Astrocyte of the cerebellum (primary cell): ENCODE results near the gene NTNG2.

ENCODE experiments used
- DNase-seq: peaks from one replicate; pipeline ENCODE4 v3.0.0-alpha.2; 2011; ENCODE audit warnings: low read depth
- H3K4me3 ChIP-seq: 2 replicates; pipeline ENCODE4 v1.5.1; 2011; ENCODE audit warnings: mild to moderate bottlenecking, low read depth, low read length, moderate library complexity
- in situ Hi-C: cut with HindIII; loops from 2 replicates; pipeline ENCODE4 v1.10.0; 2017; ENCODE audit warnings: low sequenced_read_pairs
- TF ChIP-seq, protein P1 (sequence below): IDR thresholded peaks from 2 replicates; pipeline ENCODE4 v1.5.1; 2012; ENCODE audit warnings: low read length, low read depth, moderate library complexity, mild to moderate bottlenecking; ENCODE audit errors: missing control alignments

The NTNG2 gene

DNA sequence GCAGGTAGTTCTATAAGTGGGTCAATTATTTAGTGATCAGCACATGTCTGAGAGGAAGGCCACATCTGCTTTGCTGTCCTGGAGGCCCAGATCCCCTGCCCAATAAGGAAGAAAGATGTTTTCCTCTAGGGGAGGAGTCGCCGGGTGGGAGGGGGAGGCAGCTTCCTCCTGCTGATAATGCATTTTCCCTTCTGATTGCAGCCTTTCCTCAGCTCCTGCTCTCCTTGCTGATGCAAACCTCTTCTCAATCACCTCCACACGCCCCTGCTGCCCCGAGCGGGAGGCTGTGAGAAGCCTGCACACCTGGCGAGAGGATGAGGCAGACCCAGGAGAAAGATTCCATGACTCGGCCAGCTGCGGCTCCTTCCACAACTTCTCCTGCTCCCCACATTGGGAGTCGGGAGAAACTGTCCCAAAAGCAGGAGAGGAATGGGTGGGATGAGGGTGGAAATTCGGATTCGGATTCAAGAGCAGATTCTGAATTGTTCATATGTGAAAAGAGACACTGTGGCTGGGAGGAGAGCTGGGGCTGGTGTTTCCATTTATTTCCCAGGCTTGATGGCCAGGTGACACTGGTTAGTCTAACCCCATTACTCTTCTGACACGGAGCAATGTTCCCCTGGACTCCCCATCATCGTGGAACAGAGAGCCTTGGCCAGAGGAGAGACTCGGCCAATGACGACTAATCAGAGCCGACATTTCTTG, 6.8 kb upstream of the NTNG2 start:
- DNase-seq, result no peak
- TF ChIP-seq, protein P1, sequence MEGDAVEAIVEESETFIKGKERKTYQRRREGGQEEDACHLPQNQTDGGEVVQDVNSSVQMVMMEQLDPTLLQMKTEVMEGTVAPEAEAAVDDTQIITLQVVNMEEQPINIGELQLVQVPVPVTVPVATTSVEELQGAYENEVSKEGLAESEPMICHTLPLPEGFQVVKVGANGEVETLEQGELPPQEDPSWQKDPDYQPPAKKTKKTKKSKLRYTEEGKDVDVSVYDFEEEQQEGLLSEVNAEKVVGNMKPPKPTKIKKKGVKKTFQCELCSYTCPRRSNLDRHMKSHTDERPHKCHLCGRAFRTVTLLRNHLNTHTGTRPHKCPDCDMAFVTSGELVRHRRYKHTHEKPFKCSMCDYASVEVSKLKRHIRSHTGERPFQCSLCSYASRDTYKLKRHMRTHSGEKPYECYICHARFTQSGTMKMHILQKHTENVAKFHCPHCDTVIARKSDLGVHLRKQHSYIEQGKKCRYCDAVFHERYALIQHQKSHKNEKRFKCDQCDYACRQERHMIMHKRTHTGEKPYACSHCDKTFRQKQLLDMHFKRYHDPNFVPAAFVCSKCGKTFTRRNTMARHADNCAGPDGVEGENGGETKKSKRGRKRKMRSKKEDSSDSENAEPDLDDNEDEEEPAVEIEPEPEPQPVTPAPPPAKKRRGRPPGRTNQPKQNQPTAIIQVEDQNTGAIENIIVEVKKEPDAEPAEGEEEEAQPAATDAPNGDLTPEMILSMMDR, result no peak
- in situ Hi-C loops, result loop anchor here (5.0 kb wide), 1 partner anchor 82 kb away; no protein-coding TSS in a partner anchor
- no peak overlapping the region for H3K4me3 ChIP-seq

DNA sequence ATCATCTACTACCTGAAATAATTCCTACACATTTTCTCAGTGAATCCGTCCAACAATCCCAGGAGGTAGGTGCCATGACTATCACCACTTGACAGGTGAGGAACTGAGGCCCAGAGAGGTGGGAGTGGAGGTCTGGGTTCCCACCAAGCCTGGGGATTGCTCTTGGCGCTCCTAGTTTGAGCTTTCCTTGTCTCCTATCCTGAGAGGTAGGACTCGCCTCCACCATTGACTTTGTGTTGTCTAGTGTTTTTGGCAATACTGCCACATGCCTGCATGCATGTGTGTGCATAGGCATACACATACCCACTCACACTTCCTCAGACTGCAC, 6.3 kb upstream of the NTNG2 start:
- no peak overlapping the region for H3K4me3 ChIP-seq

DNA sequence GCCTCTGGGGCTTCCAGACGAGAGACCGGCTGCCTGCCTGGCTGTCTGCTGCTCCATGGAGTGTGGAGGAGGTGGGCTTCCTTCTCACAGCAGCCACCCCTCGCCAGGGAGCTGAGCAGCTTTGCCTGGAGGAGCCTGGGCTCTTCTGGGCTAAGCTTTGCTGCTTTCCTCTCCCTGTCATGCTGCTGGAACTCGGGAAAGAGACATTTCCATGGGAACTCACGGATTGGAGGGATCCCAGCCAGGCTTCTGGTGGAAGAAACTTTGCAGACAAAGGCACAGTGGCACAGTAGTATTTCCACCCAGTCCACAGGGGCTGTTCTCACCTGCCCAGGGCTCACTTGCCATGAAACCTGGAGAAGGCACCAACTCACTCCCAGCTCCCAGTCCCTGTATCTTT, 5.6 kb upstream of the NTNG2 start:
- DNase-seq, result no peak
- TF ChIP-seq, protein P1, result no peak
- in situ Hi-C loops, result no loop called here
- H3K4me3 ChIP-seq, result no peak overlapping the region

More for the DNA sequence above, 6.3 kb upstream of the NTNG2 start:
- TF ChIP-seq, protein P1, result no peak
- DNase-seq, result no peak
- in situ Hi-C loops, result no loop called here

DNA sequence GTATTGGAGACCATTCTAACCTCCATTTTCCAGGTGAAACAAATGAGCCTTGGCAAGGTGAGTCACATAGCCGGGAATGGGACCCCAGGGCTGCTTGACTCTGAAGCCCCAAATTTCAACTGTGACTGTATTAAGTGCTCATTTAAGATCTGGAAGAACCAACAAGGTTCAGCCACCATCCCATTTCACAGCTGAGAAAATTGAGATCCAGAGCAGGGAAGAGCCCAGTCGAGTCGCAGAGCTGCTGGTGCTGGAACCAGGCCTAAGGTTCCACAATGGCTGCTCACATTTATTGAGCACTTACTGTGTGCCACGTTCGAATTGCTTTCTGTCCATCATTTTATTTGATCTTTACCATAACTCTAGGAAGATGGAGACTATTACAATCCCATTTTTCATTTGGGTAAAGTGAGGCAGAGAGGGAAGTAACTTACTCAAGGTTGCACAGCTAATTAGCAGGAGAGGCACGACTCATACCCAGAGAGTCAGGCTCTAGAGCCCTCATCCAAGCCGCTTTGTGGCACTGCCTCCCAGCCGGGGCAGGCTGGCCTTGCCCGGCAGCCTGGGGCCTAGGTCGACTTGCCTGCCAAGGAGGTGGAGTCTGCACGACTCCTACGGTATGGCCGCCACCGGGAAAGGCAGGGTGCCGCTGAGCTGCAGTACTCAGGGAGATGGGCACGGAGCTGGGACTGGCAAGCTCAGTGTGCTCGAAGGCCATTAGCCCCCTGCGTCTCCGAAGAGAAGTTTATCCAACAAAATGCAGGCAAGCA, 4.3 kb upstream of the NTNG2 start:
- in situ Hi-C loops, result no loop called here
- no peak overlapping the region for H3K4me3 ChIP-seq
- TF ChIP-seq, protein P1, result no peak
- DNase-seq, result no peak

DNA sequence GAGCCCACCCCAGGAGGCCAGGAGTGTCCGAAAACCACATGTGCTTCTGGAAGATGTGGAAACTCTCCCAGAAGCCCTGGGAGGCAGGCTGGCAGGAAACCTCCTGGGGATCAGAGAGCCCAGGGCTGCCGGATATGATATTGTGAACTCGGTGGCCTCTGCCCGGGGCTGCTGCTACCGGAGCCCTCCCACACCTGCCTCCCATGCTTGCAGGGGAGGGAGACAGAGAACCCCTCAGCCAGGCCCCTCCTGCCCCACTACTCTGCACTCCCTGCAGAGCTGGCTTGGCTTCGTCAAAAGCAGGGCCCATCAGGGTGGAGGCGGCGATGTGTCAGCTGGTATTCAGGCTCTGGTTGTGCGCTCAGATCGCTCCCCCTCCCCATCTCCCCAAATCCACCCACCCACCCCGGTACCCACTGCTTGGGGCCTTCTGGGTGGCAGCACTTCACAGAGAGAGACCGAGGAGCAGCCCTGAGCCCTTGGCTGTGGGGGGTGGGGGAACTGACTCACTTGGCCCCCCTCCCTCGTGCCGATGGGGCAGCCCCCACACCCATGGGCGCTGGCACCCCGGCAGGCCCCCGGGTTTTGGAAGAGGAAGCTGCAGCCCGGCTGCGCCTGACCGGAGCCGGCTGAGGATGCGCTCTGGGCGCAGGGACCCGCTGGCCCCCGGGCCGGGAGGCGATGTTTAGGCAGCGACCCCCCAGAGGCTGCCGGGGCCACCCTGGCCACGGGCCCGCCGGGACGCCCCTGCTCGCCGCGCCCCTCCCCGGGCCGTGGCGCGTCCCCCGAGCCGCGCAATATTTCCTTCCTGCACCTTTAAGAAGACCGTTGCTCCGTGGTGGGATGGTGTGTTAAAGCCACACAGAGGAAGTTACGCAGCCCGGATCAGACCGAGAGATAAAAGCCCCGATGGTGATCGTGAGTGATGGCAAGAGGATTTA, 786 bp upstream of the NTNG2 start:
- in situ Hi-C loops, result no loop called here
- peak overlapping the region; percentile 54 for H3K4me3 ChIP-seq
- TF ChIP-seq, protein P1, result no peak

DNA sequence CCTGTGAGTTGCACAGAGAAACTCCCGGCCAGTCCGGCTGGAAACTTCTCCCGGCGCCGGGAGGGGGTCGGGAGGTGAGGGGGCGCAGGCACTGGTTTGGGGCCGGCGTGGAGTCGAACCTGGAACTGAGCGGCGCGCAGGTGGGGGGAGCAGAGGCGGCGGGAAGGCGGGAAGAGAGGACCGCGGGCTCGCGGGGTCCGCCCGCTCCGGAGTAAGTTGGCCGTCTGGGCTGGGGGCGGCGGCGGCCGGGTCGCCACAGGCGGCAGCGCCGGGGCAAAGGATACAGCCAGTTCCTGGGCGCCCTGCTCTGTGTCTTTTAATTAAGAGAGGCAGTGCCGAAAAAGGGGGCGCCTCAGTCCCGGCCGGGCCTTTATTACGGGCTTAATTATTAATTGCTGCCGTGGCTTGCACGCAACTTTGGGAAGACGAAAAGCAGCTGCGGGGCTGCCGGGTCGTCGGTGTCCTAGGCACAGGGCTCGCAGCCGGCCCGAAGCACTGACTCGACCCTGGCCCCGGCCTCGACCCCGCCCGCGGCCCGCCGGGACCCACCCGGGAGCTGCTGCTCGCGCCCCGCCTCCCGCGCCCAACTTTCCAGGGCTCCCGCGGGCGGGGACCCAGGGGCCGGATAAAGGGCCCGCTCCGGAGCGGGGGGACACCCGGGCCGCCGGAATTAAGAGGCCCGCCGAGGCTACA, 1.1 kb downstream of the NTNG2 start:
- in situ Hi-C loops, result no loop called here
- H3K4me3 ChIP-seq, result peak overlapping the region; percentile 54
- TF ChIP-seq, protein P1, result no peak
- no peak for DNase-seq

More for the DNA sequence above, 786 bp upstream of the NTNG2 start:
- peak; percentile 34 for DNase-seq
